ENCODE data around the gene IFITM2.
"Not testable (repeated sequence)": the region's sequence is repeated elsewhere in the genome, so short reads cannot be mapped to it uniquely, and the experiment has no call there.

The IFITM2 gene

GRCh38 chr11:349270-349954, 41.8 kb downstream of the IFITM2 start:
- not testable (repeated sequence) for DNase-seq

DNA sequence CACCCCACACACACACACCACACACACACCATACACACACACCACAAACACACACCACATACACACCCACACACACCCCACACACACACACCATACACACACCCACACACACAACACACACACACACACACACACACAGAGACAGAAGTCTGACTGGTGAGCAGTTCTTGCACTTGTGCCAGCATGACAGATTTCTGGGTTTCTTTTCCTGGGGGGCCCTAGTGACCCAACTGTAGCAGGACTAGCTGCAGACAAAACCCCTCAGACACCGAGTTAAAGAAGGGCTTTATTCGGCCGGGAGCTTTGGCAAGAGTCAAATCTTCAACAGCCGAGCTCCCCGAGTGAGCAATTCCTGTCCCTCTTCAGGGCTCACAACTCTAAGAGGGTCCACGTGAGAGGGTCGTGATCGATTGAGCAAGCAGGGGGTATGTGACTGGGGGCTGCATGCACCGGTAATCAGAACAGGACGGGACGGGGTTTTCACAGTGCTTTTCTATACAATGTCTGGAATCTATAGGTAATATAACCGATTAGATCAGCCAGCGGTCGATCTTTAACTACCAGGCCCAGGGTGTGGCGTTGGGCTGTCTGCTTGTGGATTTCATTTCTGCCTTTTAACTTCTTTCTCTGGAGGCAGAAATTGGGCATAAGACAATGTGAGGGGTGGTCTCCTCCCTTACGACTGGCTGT, 42.6 kb downstream of the IFITM2 start:
- not testable (repeated sequence) for DNase-seq

DNA sequence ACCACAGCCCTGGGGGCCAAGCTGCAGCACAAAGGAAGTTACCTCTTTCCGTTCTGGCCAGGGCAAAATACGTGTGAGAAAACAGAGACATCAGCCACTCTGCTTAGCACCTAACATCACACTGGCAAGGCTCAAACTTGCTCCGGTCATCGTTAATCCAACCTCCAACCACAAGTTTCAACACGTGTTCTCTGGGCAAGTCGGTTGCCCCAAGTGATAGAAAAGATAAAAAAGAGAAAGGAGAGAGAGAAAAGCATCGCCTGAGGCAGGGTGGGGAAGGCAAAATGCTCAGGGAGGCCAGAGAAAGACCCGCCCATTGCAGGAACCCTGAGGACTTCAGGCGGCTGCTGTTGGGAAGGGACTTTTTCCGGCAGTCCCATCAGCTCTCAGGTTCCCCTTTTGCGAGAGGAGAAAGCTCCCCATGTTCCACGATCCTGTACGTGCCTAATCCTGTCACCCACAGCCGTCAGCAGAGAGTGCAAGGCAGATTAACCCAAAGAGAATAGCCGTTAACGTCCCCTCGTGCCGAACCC, 43.2 kb downstream of the IFITM2 start:
- DNase-seq, result no peak

GRCh38 chr11:351411-351810, 43.8 kb downstream of the IFITM2 start:
- no peak for DNase-seq

DNA sequence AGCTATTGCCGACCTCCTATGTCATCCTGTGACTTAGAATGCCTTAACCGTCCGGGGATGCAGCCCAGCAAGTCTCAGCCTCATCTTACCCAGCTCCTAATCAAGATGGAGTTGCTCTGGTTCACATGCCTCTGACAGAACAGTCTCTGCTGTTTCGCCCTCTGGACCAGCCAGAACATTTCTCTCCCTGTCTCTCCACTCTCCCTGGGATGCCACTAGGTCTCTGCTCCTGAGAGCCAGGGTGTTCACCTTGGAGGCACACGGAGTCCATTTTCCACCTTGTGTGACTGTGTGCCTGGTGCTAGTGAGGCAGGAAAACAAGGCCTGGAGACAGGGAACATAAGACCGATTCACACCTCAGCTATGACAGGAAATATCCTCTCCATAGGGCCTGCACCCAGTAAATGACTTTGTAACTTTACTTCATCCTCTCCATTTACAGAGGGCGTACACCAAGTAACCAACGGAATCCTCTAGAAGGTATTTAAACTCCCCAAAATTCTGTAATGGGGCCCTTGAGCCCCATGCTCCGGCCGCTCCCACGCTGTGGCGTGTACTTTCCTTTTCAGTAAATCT, 44.9 kb downstream of the IFITM2 start:
- DNase-seq, result no peak

DNA sequence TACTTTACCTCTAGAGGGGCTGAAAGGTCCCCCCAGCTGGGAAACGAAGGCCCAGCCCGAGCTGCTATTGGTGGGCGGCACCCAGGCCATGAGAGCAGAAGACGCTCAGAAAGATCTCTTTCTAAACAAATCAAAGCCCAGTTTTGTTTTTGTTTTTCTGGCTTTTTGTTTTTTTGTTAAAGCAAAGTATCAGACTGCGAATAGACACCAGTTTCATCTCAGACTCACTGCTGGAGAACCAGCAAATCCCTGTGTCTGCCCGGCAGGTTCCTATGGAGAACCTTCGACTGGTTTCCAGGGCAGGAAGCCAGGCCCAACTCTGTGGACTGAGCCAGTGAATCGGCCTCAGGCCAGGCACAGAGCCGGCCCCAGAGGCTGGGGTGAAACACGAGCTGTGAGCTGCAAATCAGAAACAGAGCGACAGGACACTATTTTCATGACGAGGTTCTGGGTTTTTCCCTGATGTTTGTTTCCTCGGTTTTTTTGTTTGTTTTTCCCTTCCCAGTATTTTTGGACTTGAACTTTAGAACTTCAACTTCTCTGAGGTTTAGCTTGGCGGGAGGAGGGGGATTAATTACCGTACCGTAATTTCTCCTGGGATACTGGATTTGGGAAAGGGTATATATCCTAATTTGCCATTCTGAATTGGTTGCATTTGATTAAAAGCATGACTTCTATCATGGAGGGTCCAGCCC, 45.7 kb downstream of the IFITM2 start:
- DNase-seq, result no peak

- DNase-seq, result peak; percentile 87
These were observed 48.2 kb downstream of the IFITM2 start for GRCh38 chr11:355581-356458.

DNA sequence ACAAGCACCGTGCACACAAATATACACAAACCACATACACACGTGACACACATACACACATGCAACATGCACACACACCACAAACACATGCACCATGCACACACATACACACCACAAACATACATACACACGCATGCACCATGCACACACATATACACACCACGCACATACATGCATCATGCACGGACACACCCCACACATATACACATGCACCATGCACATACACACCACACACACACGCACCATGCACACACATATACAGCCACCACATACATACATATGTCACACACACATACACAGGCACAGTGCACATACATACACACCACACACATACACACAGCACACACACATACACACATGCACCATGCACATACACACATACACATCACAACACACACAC, 49.0 kb downstream of the IFITM2 start:
- DNase-seq, result no peak

GRCh38 chr11:357582-357981, 50.0 kb downstream of the IFITM2 start:
- no peak for DNase-seq

DNA sequence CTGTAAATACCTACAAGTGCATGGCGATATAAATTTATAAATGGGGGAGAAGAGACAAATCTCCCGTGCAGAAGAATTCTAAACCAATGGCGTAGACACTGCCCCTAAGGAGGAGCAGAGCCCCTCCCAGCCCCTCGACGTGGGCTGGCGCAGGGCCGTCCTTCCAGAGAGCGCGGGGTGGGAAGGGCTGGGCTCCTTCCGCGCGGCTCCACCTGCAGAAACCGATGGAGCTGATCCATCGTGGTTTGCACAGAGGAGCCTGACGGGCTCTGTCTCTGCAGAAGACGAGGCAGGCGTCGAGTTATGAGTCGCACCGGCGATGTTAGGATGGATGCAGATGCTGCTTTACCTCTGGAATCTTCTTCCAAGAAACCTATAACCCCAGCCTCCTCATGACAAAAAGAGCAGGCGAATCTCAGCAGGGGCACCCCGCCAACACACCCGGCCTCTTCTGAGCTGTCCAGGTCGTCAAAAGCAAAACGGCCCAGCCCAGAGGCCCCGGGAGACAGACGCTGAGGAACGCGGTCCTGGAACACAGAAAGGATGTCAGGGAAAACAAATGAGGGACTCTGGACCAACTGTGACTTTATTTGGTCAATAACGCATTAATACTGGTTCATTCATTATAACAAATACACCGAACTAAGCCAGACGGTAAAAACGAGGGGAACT, 50.6 kb downstream of the IFITM2 start:
- no peak for DNase-seq
